ENCODE results near the gene INS. TPM values are rescaled to one million over a fixed set of nuclear protein-coding genes. Genes with fewer than 3 reads are reported as not detected.

INS gene
- total RNA-seq, 1 experiment from 2014 or later, result not detected

DNA sequence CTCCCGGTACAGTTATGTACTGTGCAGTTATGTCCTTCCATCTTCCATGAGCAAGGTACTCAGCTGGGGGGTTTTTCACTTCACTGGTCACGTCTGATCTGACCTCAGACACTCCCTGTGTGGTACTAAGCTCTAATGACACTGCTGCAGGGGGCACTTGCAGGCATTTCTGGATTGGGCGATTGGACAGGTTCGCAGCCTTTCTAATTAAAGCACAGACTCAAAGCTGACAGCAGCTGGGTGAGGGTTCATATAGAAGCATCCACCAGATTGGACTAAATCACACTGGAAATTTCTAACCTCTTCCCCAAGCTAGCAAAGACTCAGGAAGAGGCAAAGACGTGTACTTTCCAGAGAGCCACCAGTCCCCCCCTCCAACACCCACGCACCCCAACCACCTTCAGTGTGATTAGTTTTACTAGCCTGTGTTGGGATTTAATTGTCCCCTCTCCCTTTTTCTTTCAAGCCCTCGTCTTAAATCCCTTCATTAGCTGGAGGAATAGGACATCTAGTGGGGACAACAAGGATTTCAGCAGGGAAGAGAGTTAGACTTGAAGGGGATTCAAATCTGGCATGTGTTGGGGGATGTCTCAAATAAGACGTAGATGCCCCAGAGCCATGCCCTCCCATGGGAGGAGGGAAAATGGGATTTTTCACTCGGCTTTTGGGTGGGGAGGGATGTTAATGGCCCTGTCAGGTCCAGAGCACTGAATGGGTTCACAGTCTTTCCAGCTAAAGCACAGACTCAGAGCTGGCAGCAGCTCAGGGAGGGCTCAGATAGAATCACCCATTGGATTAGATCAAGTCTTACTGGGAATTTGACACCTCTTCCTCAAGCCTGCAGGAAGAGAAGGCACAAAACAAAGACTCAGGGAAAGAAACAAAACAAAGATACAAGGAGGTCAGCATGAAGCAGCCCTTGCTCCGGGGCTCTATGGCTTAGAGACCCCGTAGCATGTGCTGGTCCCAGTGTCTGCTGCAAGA lies 10.9 kb downstream of the INS start:
- H3K27me3 Mint-ChIP-seq (ENCODE audit: low read depth), result peaks cover 66% of the 10 kb centered on the region
- no peak overlapping the region for H2AFZ ChIP-seq (ENCODE audit: low read length)
- no peak overlapping the region for H3K4me2 ChIP-seq (ENCODE audit: insufficient read depth, insufficient read length, low read length)
- no peak overlapping the region for H2BK15ac ChIP-seq (ENCODE audit: low read depth, low read length)
- no peak overlapping the region for H2BK12ac ChIP-seq (ENCODE audit: insufficient read length, low read depth, low read length)
- H3K79me2 ChIP-seq (ENCODE audit: insufficient read depth, low read length), result no peaks in the 10 kb centered on the region
- H4K5ac ChIP-seq (ENCODE audit: insufficient read length, low read depth, low read length), result no peak overlapping the region
- no peaks in the 10 kb centered on the region for H3K4me1 ChIP-seq (ENCODE audit: insufficient read depth, low read length)
- H4K8ac ChIP-seq (replicated peaks; ENCODE audit: insufficient read length, low read depth, low read length), result no peak overlapping the region
- H4K20me1 ChIP-seq (ENCODE audit: control insufficient read depth, insufficient read depth, insufficient read length), result no peaks in the 10 kb centered on the region
- H2BK5ac ChIP-seq (ENCODE audit: insufficient read length, low read length), result no peak overlapping the region
- no peak overlapping the region for H3K27ac ChIP-seq (ENCODE audit: insufficient read length, low read depth, low read length)
- H3K18ac ChIP-seq (ENCODE audit: insufficient read length, low read depth, low read length), result no peak overlapping the region
- peaks cover 31% of the 10 kb centered on the region for H3K27me3 ChIP-seq (ENCODE audit: insufficient read depth, low read length)
- H3K14ac ChIP-seq (ENCODE audit: insufficient read depth, low read length), result no peak overlapping the region
- H3K56ac ChIP-seq (ENCODE audit: insufficient read length, low read depth, low read length), result no peak overlapping the region
- H3K36me3 Mint-ChIP-seq (ENCODE audit: insufficient read depth in 1 of 3, low read depth in 3 of 3), result no peaks in the 10 kb centered on the region
- no peak for DNase-seq
- no peak overlapping the region for H3K9ac ChIP-seq (ENCODE audit: extremely low read depth, insufficient read length, low read length)
- H3K23ac ChIP-seq (ENCODE audit: insufficient read length, low read depth, low read length), result no peak overlapping the region
- no peak overlapping the region for H2BK20ac ChIP-seq (ENCODE audit: low read depth, low read length, poor library complexity, severe bottlenecking)
- H3K4ac ChIP-seq (ENCODE audit: low read depth, low read length), result no peak overlapping the region
- H2AK5ac ChIP-seq (ENCODE audit: insufficient read length, low read length), result no peak overlapping the region
- TF ChIP-seq, protein P1, sequence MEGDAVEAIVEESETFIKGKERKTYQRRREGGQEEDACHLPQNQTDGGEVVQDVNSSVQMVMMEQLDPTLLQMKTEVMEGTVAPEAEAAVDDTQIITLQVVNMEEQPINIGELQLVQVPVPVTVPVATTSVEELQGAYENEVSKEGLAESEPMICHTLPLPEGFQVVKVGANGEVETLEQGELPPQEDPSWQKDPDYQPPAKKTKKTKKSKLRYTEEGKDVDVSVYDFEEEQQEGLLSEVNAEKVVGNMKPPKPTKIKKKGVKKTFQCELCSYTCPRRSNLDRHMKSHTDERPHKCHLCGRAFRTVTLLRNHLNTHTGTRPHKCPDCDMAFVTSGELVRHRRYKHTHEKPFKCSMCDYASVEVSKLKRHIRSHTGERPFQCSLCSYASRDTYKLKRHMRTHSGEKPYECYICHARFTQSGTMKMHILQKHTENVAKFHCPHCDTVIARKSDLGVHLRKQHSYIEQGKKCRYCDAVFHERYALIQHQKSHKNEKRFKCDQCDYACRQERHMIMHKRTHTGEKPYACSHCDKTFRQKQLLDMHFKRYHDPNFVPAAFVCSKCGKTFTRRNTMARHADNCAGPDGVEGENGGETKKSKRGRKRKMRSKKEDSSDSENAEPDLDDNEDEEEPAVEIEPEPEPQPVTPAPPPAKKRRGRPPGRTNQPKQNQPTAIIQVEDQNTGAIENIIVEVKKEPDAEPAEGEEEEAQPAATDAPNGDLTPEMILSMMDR (conservative IDR thresholded peaks at IDR 0.05), result peak; percentile 77
- no peaks in the 10 kb centered on the region for H3K23me2 ChIP-seq (ENCODE audit: insufficient read length, low read depth, low read length, poor library complexity, severe bottlenecking)
- H3T11ph ChIP-seq (ENCODE audit: low read length), result no peak overlapping the region
- H3K9me3 Mint-ChIP-seq, result no peaks in the 10 kb centered on the region
- H3K9me3 ChIP-seq (ENCODE audit: control insufficient read depth, low read depth, low read length), result no peaks in the 10 kb centered on the region
- H2BK120ac ChIP-seq (ENCODE audit: low read depth, low read length, poor library complexity, severe bottlenecking), result no peak overlapping the region
- no peak overlapping the region for H3K27ac Mint-ChIP-seq
- peaks cover 21 to 39% of the 10 kb centered on the region in 2 experiments for H3K4me1 Mint-ChIP-seq
- no peak overlapping the region for H4K91ac ChIP-seq (ENCODE audit: insufficient read length, low read depth, low read length)
- no CpG with 5 or more reads among the region's 11 CpGs for WGBS (ENCODE audit: extremely low coverage, insufficient read length, low lambda C conversion rate)
- no peaks in the 10 kb centered on the region for H3K79me1 ChIP-seq (ENCODE audit: insufficient read depth, low read depth, low read length, poor library complexity, severe bottlenecking)
- H3K4me3 Mint-ChIP-seq, result no peak overlapping the region; a peak in 1 of 5 replicates

Measured in H9 (cell line).